GM12878 (cell line): ENCODE measurements around the gene TRPM1. TPM values are rescaled to one million over a fixed set of nuclear protein-coding genes. Genes with fewer than 3 reads are reported as not detected.

Experiments used
- ATAC-seq: fragments of 200-7000 bp; cut with Tn5 transposase; 3 replicates; pipeline ENCODE4 v1.9.1; 2020; ENCODE audit warnings: mild to moderate bottlenecking, moderate library complexity
- BruUV-seq: library from RNA; stranded (reverse); fragments of 400-500 nt; replicated peaks from 2 replicates; lab custom pipeline; 2021; lab: Mats Ljungman, UMichigan
- CTCF ChIA-PET: fragments of 300-600 bp; sonication (Branson Sonifier 250); formaldehyde crosslinking; extraction: SDS; loops from one replicate; lab custom pipeline; 2021; ENCODE audit warnings: inconsistent platforms; lab: Yijun Ruan, JAX
- POLR2A ChIA-PET: fragments of 350-600 bp; formaldehyde crosslinking; extraction: SDS; loops from one replicate; lab custom pipeline; 2021; ENCODE audit warnings: inconsistent platforms; lab: Charles Lee
- RAD21 ChIA-PET: fragments of 300-600 bp; sonication (Branson Sonifier 250); formaldehyde crosslinking; loops from one replicate; lab custom pipeline; 2023; ENCODE audit warnings: antibody characterized with exemption; ENCODE audit not compliant: unreplicated experiment; lab: Charles Lee
- SMC1A ChIA-PET: fragments of 300-600 bp; sonication (Branson Sonifier 250); formaldehyde crosslinking; loops from one replicate; lab custom pipeline; 2023; ENCODE audit not compliant: unreplicated experiment, uncharacterized antibody; lab: Charles Lee
- DNase-seq: peaks from one replicate; pipeline ENCODE4 v3.0.0-alpha.2; 2011; ENCODE audit warnings: low read depth, low spot score
- FAIRE-seq: peaks from 3 replicates; lab custom pipeline; 2011; peaks lifted over from hg19 to GRCh38; lab: Jason Lieb, UNC
- H2AFZ ChIP-seq: 2 replicates; pipeline ENCODE4 v1.6.0; 2011; ENCODE audit warnings: low read depth, low read length, control low read depth; ENCODE audit not compliant: control insufficient read depth
- H3K27ac ChIP-seq: 2 replicates; pipeline ENCODE4 v1.5.1; 2011; ENCODE audit warnings: control low read depth; ENCODE audit not compliant: control insufficient read depth, insufficient read depth
- H3K27me3 ChIP-seq, 2 experiments: replicated peaks in 1 of 2; 2 replicates each; pipeline versions ENCODE4 v1.6.0 to v1.6.1; 2011; ENCODE audit warnings: low read length in 1 of 2; ENCODE audit not compliant: control insufficient read depth in 2 of 2, insufficient read depth in 2 of 2
- H3K36me3 ChIP-seq, 2 experiments: 2 replicates each; pipeline ENCODE4 v1.5.1; 2011; ENCODE audit warnings: low read length in 1 of 2; ENCODE audit not compliant: control insufficient read depth in 2 of 2, insufficient read depth in 2 of 2
- H3K4me1 ChIP-seq: 2 replicates; pipeline ENCODE4 v1.6.1; 2011; ENCODE audit warnings: mild to moderate bottlenecking, low read length, moderate library complexity, mixed read lengths; ENCODE audit not compliant: control insufficient read depth, insufficient read depth
- H3K4me2 ChIP-seq: 2 replicates; pipeline ENCODE4 v1.6.0; 2011; ENCODE audit warnings: control low read depth; ENCODE audit not compliant: control insufficient read depth, insufficient read depth
- H3K4me3 ChIP-seq: fragments of 200-600 bp; sonication (generic); 2 replicates; pipeline ENCODE4 v1.5.1; 2016
- H3K79me2 ChIP-seq: 2 replicates; pipeline ENCODE4 v1.6.0; 2011; ENCODE audit warnings: low read length; ENCODE audit not compliant: control insufficient read depth, insufficient read depth
- H3K9ac ChIP-seq: 2 replicates; pipeline ENCODE4 v1.8.0; 2011; ENCODE audit warnings: low read length, control low read depth, mixed read lengths; ENCODE audit not compliant: control insufficient read depth, insufficient read depth
- H3K9me3 ChIP-seq: replicated peaks from 3 replicates; pipeline ENCODE4 v1.5.1; 2011; ENCODE audit warnings: mild to moderate bottlenecking, low read length; ENCODE audit not compliant: control insufficient read depth, insufficient read depth
- H4K20me1 ChIP-seq: 2 replicates; pipeline ENCODE4 v1.6.0; 2011; ENCODE audit not compliant: control insufficient read depth, insufficient read depth
- BMI1 ChIP-seq: fragments of 450-650 bp; IDR thresholded peaks from 2 replicates; pipeline ENCODE4 v1.6.1; 2016; ENCODE audit warnings: mild to moderate bottlenecking, moderate library complexity, borderline replicate concordance
- BRCA1 ChIP-seq: IDR thresholded peaks from 2 replicates; pipeline ENCODE4 v1.6.1; 2011; ENCODE audit warnings: low read depth, low read length, improper control_type of control experiment
- CBX5 ChIP-seq: sonication (generic); IDR thresholded peaks from 2 replicates; pipeline ENCODE4 v1.6.1; 2016; ENCODE audit warnings: low read depth, moderate library complexity, mild to moderate bottlenecking, inconsistent platforms
- DPF2 ChIP-seq: fragments of 450-650 bp; IDR thresholded peaks from 2 replicates; pipeline ENCODE4 v1.6.1; 2017; ENCODE audit warnings: mild to moderate bottlenecking
- ELK1 ChIP-seq: IDR thresholded peaks from 2 replicates; pipeline ENCODE4 v1.6.1; 2012; ENCODE audit warnings: low read depth, low read length, improper control_type of control experiment
- EP300 ChIP-seq, 2 experiments: fragments of 150-350 bp in 1 of 2; IDR thresholded peaks; 2 replicates each; pipeline ENCODE4 v1.6.1; 2011 to 2012; ENCODE audit warnings: low read depth in 2 of 2, low read length in 2 of 2, borderline replicate concordance in 1 of 2, improper control_type of control experiment in 1 of 2, inconsistent platforms in 1 of 2; ENCODE audit not compliant: control insufficient read depth in 1 of 2
- ETV6 ChIP-seq, 2 experiments: fragments of 450-650 bp in 1 of 2; IDR thresholded peaks in 1 of 2; conservative IDR thresholded peaks in 1 of 2; 2 replicates each; pipeline ENCODE4 v1.6.1; 2014; ENCODE audit warnings: antibody characterized with exemption in 1 of 2, borderline replicate concordance in 1 of 2, low read depth in 1 of 2, mild to moderate bottlenecking in 1 of 2, moderate library complexity in 1 of 2
- EZH2 ChIP-seq: IDR thresholded peaks from 2 replicates; pipeline ENCODE4 v1.6.1; 2012; ENCODE audit warnings: low read depth, mild to moderate bottlenecking, control low read depth, inconsistent platforms, low read length, borderline replicate concordance; ENCODE audit not compliant: control insufficient read depth
- IKZF1 ChIP-seq: fragments of 450-650 bp; conservative IDR thresholded peaks from 2 replicates; pipeline ENCODE4 v1.6.1; 2017; ENCODE audit warnings: antibody characterized with exemption, mild to moderate bottlenecking
- NBN ChIP-seq: fragments of 450-650 bp; IDR thresholded peaks from 2 replicates; pipeline ENCODE4 v1.6.1; 2016
- POLR2A ChIP-seq: IDR thresholded peaks from 2 replicates; pipeline ENCODE4 v1.6.1; 2011; ENCODE audit warnings: low read depth, mild to moderate bottlenecking, low read length
- REST ChIP-seq: IDR thresholded peaks from 2 replicates; pipeline ENCODE4 v1.6.1; 2012; ENCODE audit warnings: mild to moderate bottlenecking, low read depth, low read length
- SIX5 ChIP-seq: IDR thresholded peaks from 2 replicates; pipeline ENCODE4 v1.6.1; 2011; ENCODE audit warnings: mild to moderate bottlenecking, low read depth, low read length, moderate library complexity; ENCODE audit not compliant: severe bottlenecking
- STAT3 ChIP-seq: IDR thresholded peaks from 2 replicates; pipeline ENCODE4 v1.6.1; 2011; ENCODE audit warnings: low read depth, low read length, improper control_type of control experiment
- WRNIP1 ChIP-seq: IDR thresholded peaks from 2 replicates; pipeline ENCODE4 v1.6.1; 2011; ENCODE audit warnings: low read depth, low read length, improper control_type of control experiment, borderline replicate concordance
- WGBS: methylation state at CpG from one replicate; pipeline ENCODE4 v1.1.6; 2016; ENCODE audit warnings: low lambda C conversion rate; ENCODE audit not compliant: insufficient replicate concordance, insufficient coverage; ENCODE audit errors: missing lambda C conversion rate; 5-methylcytosine and 5-hydroxymethylcytosine counted together
- in situ Hi-C: fragments of 300-500 bp; cut with MboI; formaldehyde crosslinking; loops from 9 replicates; pipeline ENCODE4 v1.14.3; 2018; ENCODE audit warnings: mixed read lengths
- intact Hi-C: fragments of 100-400 bp; cut with micrococcal nuclease; formaldehyde crosslinking; loops from one replicate; pipeline ENCODE4 v1.14.2; 2022; ENCODE audit not compliant: unreplicated experiment
- polyA plus RNA-seq, 11 experiments: library from polyadenylated mRNA; depleted of rRNA in 4 of 11; unstranded in 6 of 11; stranded (reverse) in 5 of 11; fragments of >200 nt; fragmentation: Nextera tagmentation in 4 of 11; fragmentation: Illumina TruSeq in 1 of 11; extraction: Ambion mirVana in 4 of 11; extraction: Trizol in 1 of 11; gene quantifications; 1 replicate in 1 of 11; 2 replicates in 10 of 11; pipeline versions ENCODE4 v1.2.1 to v1.2.3, GENCODE V29; 2011 to 2016; ENCODE audit warnings: inconsistent platforms in 2 of 11, missing spikeins in 2 of 11, low read depth in 1 of 11
- total RNA-seq, 4 experiments: library from RNA; depleted of rRNA in 3 of 4; stranded (reverse); fragments of >200 nt in 3 of 4; fragmentation: Illumina TruSeq in 1 of 4; extraction: Trizol in 1 of 4; gene quantifications; 2 replicates each; pipeline versions ENCODE4 v1.2.1 to v1.2.3, GENCODE V29; 2013 to 2021

Gene TRPM1
- total and polyA plus RNA-seq, 10 of the 15 experiments (the other 5 are each of a cell fraction or from before 2014, with no cell fraction given), result 0.01 to 0.10 (median 0.05) TPM; not detected in 4

GRCh38 chr15:31005660-31006059, 95.9 kb downstream of the TRPM1 start (continued):
- TF ChIP-seq IKZF1, result no peak
- no peak for TF ChIP-seq EP300 (IDR thresholded peaks at IDR 0.05; ENCODE audit: borderline replicate concordance in 1 of 2, control insufficient read depth in 1 of 2, low read depth in 2 of 2, low read length in 2 of 2)
- no peak for TF ChIP-seq DPF2
- TF ChIP-seq REST, result no peak
- no peak for TF ChIP-seq SIX5
- TF ChIP-seq, all 136 proteins: peak for 9

GRCh38 chr15:31004220-31004733, 97.2 kb downstream of the TRPM1 start:
- no peak overlapping the region for H3K9ac ChIP-seq
- no peaks in the 10 kb centered on the region for H3K79me2 ChIP-seq
- H3K27ac ChIP-seq, result peak overlapping the region; percentile 29
- ChIA-PET POLR2A (interaction anchor here (0.8 to 1.6 kb wide), 4 partner anchors 10 to 19 kb away, joined by 3 to 5 read pairs (median 4); partner anchors contain the start of gene MTMR10), CTCF (interaction anchor here (0.8 to 1.5 kb wide), 2 partner anchors 13 to 125 kb away, joined by 3 to 4 read pairs; partner anchors contain the start of gene MTMR10), RAD21 (interaction anchor here (1.1 to 1.5 kb wide), 3 partner anchors 9 to 13 kb away, joined by 4 to 5 read pairs (median 4); partner anchors contain the start of gene MTMR10), SMC1A (interaction anchor here (0.6 to 4.7 kb wide), 8 partner anchors 11 to 110 kb away, joined by 3 to 40 read pairs (median 4); partner anchors contain the start of gene MTMR10)
- intact Hi-C loops, result loop anchor here (1.0 to 10.0 kb wide), 2 partner anchors 13 to 321 kb away; partner anchors contain the start of genes KLF13 and MTMR10
- peak; percentile 95 for FAIRE-seq
- no peaks in the 10 kb centered on the region for H3K9me3 ChIP-seq
- BruUV-seq, result no TSS peak
- H3K4me1 ChIP-seq, result peaks cover 19% of the 10 kb centered on the region
- H3K4me3 ChIP-seq, result 0 out of 2 replicates have a peak overlapping the region, but pooled peaks have one; percentile 14
- peak; percentile 99 for DNase-seq
- in situ Hi-C loops, result loop anchor here (10.0 kb wide), 1 partner anchor 331 kb away; no protein-coding TSS in a partner anchor
- no peaks in the 10 kb centered on the region for H4K20me1 ChIP-seq
- WGBS, result 1% methylated on average over 5 of the region's 5 CpGs
- peak overlapping the region; percentile 25 for H2AFZ ChIP-seq
- ATAC-seq, result peak; percentile 95
- peak overlapping the region; percentile 41 for H3K4me2 ChIP-seq
- no peaks in the 10 kb centered on the region for H3K36me3 ChIP-seq
- H3K27me3 ChIP-seq, result no peaks in the 10 kb centered on the region
- TF ChIP-seq EZH2 (no peak), NBN (peak; percentile 90), ETV6 (conservative IDR thresholded peaks at IDR 0.05 in 1 of 2, IDR thresholded peaks at IDR 0.05 in 1 of 2; ENCODE audit: borderline replicate concordance in 1 of 2, low read depth in 1 of 2) (peak in 1 of 2 experiments; percentile 60; a peak in 2 of 4 replicates), WRNIP1 (no peak), CBX5 (peak; percentile 64; the same call in 1 of the 2 replicates), BRCA1 (no peak), STAT3 (0 out of 2 replicates have a peak, but pooled peaks have one; percentile 37), POLR2A (peak; percentile 52; the same call in 1 of the 2 replicates), BMI1 (no peak), ELK1 (no peak)
